Gastrocnemius medialis (tissue), 4 donors: ENCODE results near the gene GPR143.

Experiments used
- CTCF ChIP-seq, 5 experiments: fragments of 450-650 bp in 3 of 5; fragments of 200-600 bp in 2 of 5; sonication (generic) in 2 of 5; IDR thresholded peaks in 4 of 5; conservative IDR thresholded peaks in 1 of 5; 1 replicate in 4 of 5; 2 replicates in 1 of 5; pipeline ENCODE4 v1.5.1; 2016 to 2019; ENCODE audit warnings: antibody characterized with exemption in 5 of 5, mild to moderate bottlenecking in 3 of 5, moderate library complexity in 3 of 5
- POLR2A ChIP-seq, 2 donors: fragments of 450-650 bp; IDR thresholded peaks; one replicate each; pipeline ENCODE4 v1.6.1; 2017; ENCODE audit warnings: antibody characterized with exemption in 2 of 2, mild to moderate bottlenecking in 2 of 2, moderate library complexity in 2 of 2

- no peak for TF ChIP-seq CTCF (IDR thresholded peaks at IDR 0.05 in 4 of 5, conservative IDR thresholded peaks at IDR 0.05 in 1 of 5)
- TF ChIP-seq POLR2A (IDR thresholded peaks at IDR 0.05): no peak
Observed at GRCh38 chrX:9784332-9784731, 18.7 kb upstream of the GPR143 start.
